HG02970 (cell line): ENCODE results near the gene HECTD4.

Experiments
- ATAC-seq: cut with Tn5 transposase; IDR thresholded peaks from one replicate; pipeline ENCODE4 v1.9.1; 2021; ENCODE audit warnings: mild to moderate bottlenecking, moderate library complexity, moderate number of reproducible peaks; ENCODE audit not compliant: unreplicated experiment, low FRiP score

The HECTD4 gene

DNA sequence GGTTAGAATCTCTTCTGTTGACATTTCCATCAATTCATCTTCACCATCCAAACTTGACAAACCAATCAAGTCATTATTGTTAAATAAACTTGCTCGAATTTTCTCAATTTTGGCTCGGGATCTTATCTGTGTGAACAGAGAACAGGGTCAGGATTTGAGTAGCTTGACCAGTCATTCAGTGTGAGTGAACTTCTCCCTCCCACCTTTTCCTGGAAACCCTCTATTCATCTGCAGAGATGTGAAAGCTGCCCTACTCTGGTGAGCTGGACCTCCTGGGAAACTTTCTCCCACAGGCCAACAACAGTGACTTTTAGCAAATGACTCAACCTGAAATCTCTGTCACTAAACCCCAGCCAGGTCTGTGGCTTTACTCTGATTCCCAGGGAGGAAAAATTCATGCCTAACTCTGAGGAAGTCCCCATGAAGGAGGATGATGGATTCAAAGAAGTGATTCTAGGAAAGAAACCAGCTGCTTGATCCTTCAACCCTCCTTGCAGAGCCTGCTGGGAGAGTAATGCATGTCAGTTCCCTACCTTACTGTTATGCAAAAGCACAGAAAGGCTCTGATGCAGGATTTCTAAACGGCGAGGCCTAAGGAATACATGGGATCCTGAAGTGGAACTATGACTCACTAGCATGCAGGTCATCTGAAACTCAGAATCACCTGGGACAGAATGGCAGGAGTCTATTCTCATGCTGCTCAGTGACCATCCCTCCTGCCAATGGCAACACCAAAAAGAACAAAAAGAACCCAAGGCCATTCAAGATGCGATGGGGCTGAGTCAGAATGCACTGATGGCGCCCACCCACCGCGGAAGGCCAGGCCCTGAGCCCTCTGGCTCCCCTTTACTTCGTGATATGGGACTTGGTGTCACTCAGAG, 198.8 kb downstream of the HECTD4 start:
- ATAC-seq: no peak

DNA sequence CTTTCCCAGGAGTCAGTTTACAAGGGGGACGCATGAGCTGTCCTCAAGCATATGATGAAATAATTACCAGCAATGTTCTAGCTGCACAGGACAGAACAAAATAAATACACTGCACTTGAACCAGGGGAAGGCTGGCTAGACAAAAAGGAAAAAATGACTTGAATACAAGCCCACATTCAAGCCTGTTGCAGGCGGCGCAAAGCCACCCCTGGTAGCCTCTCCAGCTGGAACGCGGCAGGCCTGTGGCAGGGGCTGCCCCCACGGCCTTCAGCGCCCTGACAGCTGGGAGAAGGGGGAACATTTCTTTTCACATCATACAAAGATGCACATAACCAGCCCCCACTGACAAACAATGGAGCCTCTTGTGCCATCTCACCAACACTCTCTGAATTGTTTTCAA, 199.7 kb downstream of the HECTD4 start:
- no peak for ATAC-seq

DNA sequence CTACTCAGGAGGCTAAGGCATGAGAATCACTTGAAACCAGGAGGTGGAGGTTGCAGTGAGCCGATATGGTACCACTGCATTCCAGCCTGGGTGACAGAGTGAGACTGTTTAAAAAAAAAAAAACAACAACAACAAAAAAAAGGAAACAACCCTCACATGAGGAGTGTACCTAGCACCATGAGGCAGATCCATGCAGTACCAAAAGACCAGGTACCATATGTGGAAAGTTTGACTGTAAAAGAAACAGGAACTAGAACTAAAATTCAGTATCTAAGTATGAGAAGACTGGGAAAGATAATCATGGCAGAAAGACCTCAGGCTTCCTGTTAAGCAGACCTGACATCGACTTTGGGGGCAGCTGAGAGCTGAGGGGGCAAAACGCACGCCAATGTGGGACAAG, 201.8 kb downstream of the HECTD4 start:
- no peak for ATAC-seq

DNA sequence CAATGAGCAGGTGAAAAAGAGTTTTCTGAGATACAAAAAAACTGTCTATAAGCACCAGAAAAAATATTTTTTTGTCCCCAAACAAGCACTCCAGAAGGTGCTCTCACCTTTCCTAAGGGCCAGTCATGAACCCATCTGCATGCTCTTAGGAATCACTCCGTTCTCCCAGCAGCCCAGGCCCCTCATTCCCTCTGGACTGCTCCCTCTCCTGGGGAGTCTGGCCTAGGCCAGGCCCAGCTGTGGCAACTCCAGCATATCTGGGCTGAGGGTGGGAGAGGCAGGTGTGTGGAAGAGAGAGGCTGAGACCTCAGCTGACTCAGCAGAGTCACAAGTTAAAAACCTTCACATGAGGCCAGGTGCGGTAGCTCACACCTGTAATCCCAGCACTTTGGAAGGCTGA, 202.3 kb downstream of the HECTD4 start:
- no peak for ATAC-seq

DNA sequence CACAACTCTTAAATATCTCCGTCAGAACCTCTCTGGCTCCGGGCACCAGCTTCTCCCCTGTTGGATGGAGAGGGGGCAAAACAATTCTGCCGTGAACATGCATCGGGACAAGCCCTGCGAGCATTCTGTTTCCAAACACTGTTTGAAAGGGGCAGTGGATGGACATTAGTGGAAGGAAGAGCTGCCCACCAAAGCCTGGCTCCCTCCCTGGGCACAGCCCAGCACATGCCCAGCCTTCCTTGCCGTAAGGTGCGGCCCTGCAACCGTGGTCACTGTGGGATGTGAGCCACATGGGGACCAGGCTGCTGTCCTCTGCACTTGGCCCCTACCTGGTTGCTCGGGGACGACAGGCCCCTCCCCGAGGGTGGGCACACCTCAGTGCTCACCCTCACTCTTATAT, 202.9 kb downstream of the HECTD4 start:
- ATAC-seq: no peak

DNA sequence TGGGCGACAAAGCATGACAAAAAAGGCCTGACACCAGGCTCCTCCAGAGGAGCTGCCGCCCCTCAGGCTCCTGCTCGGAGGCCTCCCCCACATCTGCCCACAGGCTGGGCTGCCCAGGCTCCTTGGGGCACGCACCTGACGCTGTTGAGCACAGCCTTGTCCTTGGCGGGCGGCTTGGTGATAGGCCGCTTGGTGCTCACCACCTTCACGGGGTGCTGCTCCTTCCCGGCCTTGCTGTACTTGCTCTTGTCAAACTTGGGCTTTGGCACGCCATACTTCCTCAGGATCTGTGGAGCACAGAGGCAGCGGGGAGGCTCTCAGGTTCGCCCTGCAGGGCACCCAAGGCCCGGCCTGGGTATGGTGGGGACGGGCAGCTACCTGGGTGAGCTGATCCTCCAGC, 203.4 kb downstream of the HECTD4 start:
- no peak for ATAC-seq

DNA sequence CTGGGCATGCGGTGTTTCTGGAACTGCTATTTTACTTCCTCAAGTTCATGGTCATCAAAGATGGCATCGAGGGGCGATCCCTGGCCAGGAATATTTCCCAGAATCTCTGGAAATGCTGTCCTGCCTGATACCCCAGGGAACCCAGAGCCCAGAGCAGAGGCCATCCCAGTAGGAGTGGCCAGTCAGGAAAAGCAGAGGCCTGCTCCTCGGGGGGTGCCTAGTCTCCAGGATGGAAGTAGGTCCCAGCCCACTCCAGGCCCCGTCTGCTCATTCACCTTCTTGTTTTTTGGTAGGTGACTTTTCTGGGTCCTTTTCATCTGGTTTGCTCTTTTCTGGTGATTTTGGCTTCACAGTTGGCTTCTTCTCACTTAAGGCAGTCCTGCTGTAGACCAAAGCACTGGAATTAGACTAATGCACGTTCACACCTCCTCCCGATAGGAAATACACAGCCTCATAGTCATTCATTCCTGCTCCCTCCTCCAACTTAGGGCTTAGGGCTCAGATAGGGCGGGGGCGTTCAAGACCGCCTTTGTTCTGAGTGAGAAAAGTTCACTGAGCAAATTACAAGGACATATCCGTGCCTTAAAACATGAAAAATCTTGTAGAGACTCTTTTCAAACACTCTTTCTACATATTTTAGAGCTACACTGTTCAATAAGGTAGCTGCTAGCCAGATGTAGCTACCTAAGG, 205.8 kb downstream of the HECTD4 start:
- no peak for ATAC-seq

DNA sequence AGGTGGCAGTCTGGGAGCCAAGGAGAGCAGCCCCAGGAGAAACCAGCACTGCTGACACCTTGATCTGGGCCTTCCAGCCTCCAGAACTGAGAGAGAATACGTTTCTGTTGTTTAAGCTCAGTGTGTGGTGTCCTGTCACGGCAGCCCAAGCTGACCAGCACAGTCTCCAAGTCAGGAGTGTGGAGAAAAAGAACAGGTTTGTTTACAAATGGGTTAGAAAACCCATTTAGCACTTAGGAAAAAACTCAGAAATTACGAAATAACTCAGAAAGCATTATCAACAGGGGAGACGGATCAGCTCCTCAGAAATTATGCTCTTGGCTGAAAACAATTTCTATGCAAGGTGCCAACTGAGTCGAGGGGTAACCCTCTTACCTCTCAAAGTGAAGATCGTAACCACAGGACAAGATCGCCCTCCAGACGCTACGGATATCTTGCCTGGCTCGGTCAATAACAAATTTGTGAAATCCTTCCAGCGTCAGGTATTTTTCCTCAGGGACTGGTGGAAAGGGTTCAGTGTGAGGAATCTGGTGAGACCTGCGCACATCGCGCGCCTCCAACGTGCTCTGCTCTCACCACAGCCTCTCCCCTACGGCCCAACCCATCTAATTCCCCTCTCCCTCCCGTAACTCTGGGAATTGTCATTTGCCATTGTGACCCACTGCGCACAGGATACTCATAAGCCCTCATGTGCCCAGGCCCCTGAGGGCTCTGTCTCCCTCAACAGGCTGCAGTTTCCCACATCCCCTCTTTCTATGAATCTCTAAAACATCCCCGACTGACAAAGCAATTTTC, 206.7 kb downstream of the HECTD4 start:
- ATAC-seq: no peak

DNA sequence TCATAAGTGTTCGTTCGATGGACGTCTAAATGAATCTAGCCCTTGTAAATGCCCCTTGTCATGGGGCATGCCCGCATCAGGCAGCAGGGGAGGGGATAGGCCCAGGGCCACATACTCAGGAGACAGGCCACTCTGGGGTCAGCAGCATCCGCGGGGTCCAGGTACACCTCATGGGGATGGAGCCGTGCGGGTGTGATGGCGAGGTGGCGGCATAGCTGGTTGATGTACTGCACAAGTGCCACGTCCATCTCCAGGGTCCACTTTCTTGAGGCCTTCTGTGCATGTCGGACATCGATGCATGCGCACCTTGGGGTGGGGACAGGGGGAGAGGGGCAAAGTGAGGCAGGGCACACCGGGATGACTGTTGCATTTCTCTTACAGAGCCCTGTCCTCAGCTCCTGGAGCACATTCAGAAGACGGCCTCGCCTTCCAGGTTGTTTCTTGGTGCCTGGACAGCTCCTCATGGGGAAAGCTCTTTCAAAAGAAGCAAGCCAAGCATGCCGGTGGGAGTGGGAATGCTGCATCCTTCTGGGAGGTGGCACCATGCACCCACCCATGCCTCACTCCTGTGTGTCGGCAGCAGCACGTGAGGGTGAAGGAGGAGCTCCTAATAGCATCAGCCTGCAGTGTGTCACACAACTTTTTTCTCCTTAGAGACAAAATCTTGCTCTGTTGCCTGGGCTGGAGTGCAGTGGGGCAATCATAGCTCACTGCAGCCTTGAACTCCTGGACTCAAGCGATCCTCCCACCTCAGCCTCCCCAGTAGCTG, 209.5 kb downstream of the HECTD4 start:
- no peak for ATAC-seq

DNA sequence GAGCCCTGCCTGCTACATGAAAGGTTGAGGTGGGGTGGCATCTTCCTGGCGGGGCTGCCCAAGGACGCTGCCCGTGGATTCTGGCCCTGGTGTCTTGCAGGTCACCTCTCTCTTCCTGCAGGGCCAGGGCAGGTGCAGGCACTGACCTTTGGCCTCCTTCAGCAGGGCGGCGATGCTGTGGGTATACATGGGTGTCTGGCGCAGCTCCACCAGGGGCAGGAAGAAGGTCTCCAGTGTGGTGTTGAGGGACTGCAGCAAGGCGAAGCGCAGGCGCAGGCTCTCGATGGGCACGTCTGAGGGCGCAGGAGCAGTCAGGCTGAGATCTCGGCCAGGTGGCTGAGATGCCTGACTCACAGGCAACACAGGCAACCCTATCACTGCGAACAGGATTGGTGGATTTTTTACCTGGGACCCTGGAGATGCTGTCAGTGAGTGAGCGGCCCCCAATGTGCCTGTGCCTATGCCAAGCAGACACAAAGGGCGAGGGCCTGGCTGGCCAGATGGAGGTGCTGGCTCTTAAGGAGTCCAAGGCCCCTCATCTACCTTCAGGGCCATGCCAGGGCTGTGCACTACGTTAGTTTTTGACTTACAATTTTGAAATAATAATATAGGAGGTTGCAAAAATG, 211.1 kb downstream of the HECTD4 start:
- ATAC-seq: no peak

DNA sequence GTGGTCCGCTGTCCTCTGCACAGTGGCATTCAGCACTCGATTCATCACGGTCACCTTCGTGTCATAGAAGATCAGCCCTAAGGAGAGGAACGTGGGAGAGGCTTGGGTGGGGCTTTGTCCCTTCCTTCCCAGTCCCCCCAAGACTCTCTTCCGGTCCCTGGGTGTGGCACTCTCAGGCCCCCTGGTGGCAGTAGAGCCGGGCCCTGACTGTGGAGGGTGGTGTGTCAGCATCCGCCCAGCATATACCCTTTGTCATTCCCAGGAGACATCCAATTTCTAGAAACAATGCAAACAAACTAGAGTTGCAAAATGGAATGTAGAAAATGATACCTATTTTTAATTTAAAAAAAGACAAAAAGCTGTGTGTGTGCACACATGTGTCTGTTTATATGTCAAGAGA, 211.9 kb downstream of the HECTD4 start:
- ATAC-seq: no peak

DNA sequence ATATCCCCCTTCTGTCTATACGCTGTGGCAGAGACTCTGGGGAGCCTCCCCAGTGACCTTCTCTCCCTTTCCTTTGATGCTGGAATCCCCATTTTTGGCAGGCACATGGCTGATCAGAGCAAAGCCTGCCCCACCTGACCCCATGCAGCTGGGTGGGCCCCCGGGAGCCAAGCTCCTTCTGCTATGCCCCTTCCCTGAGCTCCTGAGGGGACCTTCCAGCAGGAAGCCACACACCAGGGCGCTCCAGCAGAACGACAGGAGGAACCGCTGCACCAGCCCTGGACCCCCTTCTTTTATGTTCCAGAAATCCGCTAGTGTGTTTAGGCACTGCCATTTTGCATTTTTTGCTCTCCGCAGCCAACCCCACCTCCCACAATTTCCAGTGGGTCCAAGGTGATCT, 212.3 kb downstream of the HECTD4 start:
- no peak for ATAC-seq

DNA sequence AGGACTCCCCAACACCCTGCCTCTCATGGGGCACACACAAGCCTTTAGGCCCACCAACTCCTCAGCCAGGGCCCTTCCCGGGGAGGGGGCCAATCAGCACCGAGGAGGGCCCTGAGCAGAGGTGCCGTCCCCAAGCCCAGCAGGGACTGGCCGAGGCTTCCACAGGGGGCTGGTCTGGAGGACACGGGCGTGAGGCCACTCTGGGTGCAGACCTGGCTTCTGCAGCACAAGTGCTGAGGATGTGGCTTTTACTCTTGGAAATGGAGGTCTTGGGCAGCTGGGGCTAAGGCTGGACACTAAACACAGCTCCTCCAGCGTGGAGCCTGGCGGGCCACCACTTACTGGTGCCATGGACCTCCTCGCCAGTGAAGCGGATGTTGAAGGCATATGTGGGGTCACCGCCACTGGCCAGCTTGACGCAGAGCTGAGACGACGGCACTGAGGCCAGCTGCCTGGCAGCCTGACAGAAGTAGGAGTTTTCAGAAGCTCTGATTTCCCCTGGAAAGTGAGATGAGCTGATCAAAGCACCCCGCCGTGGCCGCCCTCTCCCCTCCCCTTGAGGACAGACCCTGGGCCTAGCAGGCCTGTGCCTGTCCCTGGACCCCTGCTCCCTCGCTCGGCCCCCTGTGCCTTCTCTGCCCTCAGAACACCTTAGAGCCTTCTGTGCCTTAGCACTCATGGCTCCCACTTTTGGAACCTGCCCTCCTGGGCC, 212.9 kb downstream of the HECTD4 start:
- no peak for ATAC-seq

DNA sequence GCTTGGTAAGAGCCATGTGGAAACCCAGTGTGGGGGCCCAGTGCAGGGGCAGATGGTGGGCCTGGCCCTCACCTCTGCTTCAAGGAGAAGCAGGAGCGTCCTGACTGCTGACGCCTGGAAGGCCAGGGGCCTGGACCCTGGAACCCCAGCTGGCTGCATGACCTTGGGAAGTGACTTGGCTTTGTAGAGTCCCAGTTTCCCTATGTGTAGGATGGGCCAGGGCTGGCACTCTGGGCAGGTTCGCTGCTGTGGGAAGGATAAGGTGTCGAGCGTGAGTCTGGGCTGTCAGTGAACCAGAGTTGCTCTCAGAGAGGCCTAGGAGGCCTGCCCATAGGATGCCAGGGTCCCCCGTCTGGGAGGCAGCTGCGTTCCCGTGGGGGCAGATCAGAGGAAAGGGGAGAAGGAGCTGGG, 213.7 kb downstream of the HECTD4 start:
- ATAC-seq: no peak

DNA sequence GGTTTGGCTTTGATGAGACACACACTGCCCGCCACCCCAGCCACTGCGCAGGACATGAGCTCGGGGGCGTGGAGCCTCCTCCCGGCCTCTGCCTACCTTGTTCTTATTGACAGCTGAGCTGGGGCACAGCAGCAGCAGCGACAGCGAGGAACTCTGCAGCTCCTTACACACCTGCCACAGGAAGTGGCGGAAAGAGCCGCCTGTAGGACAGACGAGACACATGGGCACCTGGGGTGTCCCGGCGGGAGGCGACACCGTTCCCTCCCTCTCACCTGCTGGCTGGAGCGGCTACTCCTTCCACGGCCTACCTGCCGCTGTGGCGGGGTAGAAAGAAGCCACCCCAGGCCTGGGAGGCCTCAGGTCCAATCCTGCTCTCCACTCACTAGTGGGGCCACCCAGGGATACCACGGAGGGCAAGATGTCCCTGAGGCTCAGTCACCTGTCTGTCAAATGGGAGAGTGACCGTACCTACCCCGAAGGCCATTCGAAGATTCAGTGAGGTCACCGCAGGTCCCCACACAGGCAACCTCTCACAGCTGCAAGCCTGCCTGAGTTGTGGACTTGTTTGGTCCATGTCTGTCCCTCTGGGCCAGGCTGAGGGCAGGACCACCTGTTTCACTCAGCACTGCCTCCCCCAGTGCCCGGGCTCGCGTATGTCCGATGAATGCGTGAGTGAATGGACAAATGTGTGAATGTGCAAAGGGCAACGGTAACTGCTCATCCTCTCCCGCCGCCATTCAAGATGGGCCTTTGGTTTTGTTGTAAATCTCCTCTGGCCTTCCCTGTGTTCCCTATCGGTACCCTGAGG, 214.3 kb downstream of the HECTD4 start:
- ATAC-seq: no peak

DNA sequence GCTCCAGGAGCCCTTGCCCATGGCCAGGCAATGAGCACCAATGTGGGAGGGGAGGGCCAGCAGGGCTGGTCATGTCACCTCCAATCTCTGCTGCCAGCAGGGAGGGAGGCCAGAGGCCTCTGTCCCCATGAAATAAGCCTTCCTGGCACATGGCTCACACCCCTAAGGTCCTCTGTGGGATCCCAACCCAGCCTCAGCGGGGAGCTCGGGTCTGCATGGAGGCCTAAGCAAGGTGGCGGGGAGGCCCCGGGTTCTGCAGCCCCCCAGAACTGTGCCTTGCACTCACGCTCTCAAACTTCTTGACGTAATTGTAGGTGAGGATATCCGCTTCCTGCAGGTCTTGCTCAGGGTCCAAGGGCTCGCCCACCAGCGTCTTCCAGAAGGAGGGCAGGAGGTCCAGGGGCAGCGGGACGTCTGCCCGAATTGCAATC, 215.2 kb downstream of the HECTD4 start:
- ATAC-seq: no peak

DNA sequence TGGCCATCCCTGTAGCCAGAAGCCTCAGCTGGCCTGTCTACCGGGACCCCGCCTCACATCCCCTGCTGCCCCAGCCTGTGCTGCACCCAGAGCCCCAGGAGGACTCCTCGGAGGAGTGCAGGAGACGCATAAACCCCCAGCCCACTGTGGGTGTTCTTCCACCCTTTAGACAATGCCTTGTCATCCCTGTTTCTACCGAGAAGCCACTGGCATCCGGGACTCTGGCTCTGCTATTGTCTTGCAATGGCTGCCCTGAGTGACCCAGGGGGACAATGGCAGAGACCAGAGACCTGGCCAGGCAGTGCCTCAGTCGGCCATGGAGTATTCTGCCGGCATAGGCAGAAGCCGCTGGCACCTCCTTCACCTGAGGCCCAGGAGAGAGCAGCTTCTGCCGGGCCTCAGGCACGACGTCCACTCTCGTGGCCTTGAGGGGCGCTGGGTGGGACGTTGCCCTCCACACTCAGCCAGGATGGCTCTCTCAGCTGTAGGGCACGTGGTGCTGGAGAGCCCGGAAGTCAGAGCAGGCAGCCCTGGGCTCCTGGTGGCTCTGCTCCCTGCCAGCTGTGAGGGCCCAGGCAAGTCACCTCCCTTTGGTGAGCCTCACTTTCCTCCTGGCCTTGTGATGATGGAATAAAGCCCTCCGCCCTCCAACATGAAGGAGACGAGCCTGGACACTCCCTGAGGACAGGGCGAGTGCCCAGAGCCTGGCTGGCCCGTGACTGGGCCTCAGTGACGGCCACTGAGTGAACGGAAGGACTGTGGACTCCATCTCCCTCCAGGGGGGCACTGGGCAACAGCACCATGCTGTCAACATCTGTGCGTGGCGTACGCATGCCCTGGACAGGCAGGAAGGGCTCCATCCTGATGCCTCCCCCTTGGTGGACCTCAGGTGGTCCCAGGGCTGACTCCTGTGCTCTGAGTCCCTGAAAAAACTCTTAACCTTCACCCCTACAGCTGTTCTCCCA, 215.9 kb downstream of the HECTD4 start:
- ATAC-seq: no peak
